ENCODE measurements around the gene CCR5AS.
"Not testable (repeated sequence)": the region's sequence is repeated elsewhere in the genome, so short reads cannot be mapped to it uniquely, and the experiment has no call there.

CCR5AS gene

GRCh38 chr3:46402902-46403301 lies 4.0 kb downstream of the CCR5AS start:
- not testable (repeated sequence) for DNase-seq

GRCh38 chr3:46401579-46401978 lies 5.3 kb downstream of the CCR5AS start:
- no peak for DNase-seq

GRCh38 chr3:46400846-46401245 lies 6.0 kb downstream of the CCR5AS start:
- DNase-seq: no peak

- DNase-seq: no peak
These were observed 6.7 kb downstream of the CCR5AS start for GRCh38 chr3:46400000-46400734.

GRCh38 chr3:46399557-46399956 lies 7.3 kb downstream of the CCR5AS start:
- no peak for DNase-seq

- no peak for DNase-seq
These were observed 7.8 kb downstream of the CCR5AS start for GRCh38 chr3:46399098-46399497.

- DNase-seq: no peak
These were observed 8.5 kb downstream of the CCR5AS start for GRCh38 chr3:46398186-46398955.

- no peak for DNase-seq
These were observed 9.8 kb downstream of the CCR5AS start for GRCh38 chr3:46397111-46397510.

- DNase-seq: no peak
These were observed 10.9 kb downstream of the CCR5AS start for GRCh38 chr3:46395766-46396530.

- DNase-seq: no peak
These were observed 11.6 kb downstream of the CCR5AS start for GRCh38 chr3:46395210-46395661.

GRCh38 chr3:46393554-46394434 lies 13.1 kb downstream of the CCR5AS start:
- no peak for DNase-seq

- no peak for DNase-seq
These were observed 13.9 kb downstream of the CCR5AS start for GRCh38 chr3:46393011-46393410.

GRCh38 chr3:46391526-46391925 lies 15.3 kb downstream of the CCR5AS start:
- DNase-seq: not testable (repeated sequence)

- no peak for DNase-seq
These were observed 17.6 kb downstream of the CCR5AS start for GRCh38 chr3:46389306-46389705.

- DNase-seq: not testable (repeated sequence)
These were observed 18.0 kb downstream of the CCR5AS start for GRCh38 chr3:46388847-46389246.

- DNase-seq: no peak
These were observed 20.7 kb downstream of the CCR5AS start for GRCh38 chr3:46386205-46386604.

GRCh38 chr3:46383951-46384330 lies 22.9 kb downstream of the CCR5AS start:
- no peak for DNase-seq

- no peak for DNase-seq
These were observed 23.5 kb downstream of the CCR5AS start for GRCh38 chr3:46383211-46383950.

- DNase-seq: no peak
These were observed 25.2 kb downstream of the CCR5AS start for GRCh38 chr3:46381625-46382024.

GRCh38 chr3:46380471-46381221 lies 26.2 kb downstream of the CCR5AS start:
- DNase-seq: no peak

Data from skin of body (tissue), 1 donor.